ENCODE data around the gene NHS. TPM values are rescaled to one million over a fixed set of nuclear protein-coding genes. Genes with fewer than 3 reads are reported as not detected.
A peak's percentile ranks its signal among the peaks of the same experiment; 100 is the strongest.

The NHS gene
- total RNA-seq, 1 donor from 2014 or later = 2.5 TPM

DNA sequence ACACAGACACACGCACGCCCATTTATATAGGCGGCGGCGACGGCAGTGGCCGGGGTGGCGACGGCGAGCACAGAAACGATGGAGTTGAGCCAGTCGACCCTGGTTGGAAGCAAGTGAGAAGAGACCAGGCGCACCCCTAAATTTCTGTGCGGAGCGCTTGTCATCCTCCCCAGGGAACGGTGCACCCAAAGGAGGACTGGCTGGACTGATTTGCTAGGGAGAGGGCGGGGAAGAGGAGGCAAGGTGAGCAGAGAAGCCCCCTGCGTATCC, 302 bp downstream of the NHS start:
- Histone ChIP-seq H3K27ac (no peak overlapping the region), H3K4me3 (peak overlapping the region; percentile 52), H3K27me3 (no peaks in the 10 kb centered on the region), H3K4me1 (no peaks in the 10 kb centered on the region), H3K36me3 (no peaks in the 10 kb centered on the region), H3K9me3 (no peaks in the 10 kb centered on the region)
- TF ChIP-seq, protein P1, sequence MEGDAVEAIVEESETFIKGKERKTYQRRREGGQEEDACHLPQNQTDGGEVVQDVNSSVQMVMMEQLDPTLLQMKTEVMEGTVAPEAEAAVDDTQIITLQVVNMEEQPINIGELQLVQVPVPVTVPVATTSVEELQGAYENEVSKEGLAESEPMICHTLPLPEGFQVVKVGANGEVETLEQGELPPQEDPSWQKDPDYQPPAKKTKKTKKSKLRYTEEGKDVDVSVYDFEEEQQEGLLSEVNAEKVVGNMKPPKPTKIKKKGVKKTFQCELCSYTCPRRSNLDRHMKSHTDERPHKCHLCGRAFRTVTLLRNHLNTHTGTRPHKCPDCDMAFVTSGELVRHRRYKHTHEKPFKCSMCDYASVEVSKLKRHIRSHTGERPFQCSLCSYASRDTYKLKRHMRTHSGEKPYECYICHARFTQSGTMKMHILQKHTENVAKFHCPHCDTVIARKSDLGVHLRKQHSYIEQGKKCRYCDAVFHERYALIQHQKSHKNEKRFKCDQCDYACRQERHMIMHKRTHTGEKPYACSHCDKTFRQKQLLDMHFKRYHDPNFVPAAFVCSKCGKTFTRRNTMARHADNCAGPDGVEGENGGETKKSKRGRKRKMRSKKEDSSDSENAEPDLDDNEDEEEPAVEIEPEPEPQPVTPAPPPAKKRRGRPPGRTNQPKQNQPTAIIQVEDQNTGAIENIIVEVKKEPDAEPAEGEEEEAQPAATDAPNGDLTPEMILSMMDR (IDR thresholded peaks at IDR 0.05) = no peak
- no peak for ATAC-seq
- DNase-seq = no peak
- intact Hi-C loops (cut with DNase I) = no loop called here

DNA sequence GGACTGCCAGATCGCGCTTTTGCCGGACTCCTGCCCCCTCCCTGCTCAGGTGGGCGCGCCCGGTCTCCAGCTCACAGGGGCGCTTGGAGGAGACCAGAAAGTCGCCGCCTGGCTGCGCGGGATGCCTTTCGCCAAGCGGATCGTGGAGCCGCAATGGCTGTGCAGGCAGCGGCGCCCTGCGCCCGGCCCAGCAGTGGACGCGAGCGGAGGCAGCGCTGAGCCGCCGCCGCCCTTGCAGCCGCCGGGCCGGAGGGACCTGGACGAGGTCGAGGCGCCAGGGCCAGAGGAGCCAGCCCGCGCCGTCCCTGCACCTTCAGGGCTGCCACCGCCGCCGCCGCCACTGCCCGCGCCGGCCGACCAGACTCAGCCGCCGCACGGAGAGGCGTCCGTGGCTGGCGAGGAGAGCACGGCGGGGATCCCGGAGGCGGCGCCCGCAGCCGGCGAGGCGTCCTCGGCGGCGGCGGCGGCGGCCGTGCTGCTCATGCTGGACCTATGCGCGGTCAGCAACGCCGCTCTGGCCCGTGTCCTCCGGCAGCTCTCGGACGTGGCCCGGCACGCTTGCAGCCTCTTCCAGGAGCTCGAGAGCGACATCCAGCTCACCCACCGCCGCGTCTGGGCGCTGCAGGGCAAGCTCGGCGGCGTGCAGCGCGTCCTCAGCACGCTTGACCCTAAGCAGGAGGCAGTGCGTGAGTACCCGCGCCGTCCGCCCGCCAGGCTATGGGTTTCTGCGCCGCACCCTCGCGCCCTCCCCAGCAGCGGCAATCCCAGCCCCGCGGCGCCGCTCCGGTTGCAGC, 834 bp downstream of the NHS start:
- TF ChIP-seq, protein P1 (IDR thresholded peaks at IDR 0.05) = no peak
- intact Hi-C loops (cut with DNase I) = no loop called here
- no peaks in the 10 kb centered on the region for H3K27me3 ChIP-seq
- H3K27ac ChIP-seq = no peak overlapping the region
- DNase-seq (peak; percentile 64), ATAC-seq (peak; percentile 49)
- no peaks in the 10 kb centered on the region for H3K36me3 ChIP-seq
- H3K4me1 ChIP-seq = no peaks in the 10 kb centered on the region
- no peaks in the 10 kb centered on the region for H3K9me3 ChIP-seq
- peak overlapping the region; percentile 52 for H3K4me3 ChIP-seq

DNA sequence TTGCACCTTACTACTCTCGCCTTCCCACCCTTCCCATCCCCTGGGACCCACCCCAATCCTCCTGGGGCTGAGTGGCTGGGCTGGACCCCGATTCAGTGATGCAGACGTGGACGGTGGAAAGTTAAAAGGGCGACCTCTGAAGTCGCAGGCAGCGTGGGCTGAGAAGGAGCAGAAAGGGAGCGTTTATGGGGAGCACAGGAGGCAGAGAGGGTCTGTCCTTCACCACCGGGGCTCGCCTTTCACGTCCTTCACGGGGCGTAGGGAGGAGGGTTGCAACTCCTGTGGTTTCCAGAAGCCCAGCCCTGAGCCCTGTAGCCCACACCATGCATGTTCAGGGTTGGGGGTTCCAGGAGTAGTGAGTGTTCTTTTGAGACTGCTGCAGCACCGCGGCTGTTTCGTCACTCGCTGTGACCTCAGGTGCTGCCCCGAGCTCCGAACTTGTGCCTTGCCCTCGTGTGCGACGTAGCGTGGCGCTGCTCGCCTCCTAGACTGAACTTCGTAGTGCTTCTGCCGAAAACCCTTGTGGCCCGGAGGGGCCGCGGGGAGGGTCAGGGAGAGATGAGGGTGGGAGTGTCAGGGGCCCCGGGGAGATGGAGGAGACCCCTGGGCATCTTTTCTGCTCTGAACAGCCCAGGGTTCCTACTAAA, 1.6 kb downstream of the NHS start:
- Histone ChIP-seq H3K36me3 (no peaks in the 10 kb centered on the region), H3K27me3 (no peaks in the 10 kb centered on the region), H3K9me3 (no peaks in the 10 kb centered on the region), H3K4me3 (peak overlapping the region; percentile 52), H3K4me1 (no peaks in the 10 kb centered on the region), H3K27ac (no peak overlapping the region)
- TF ChIP-seq, protein P1 (IDR thresholded peaks at IDR 0.05) = no peak
- DNase-seq = no peak
- intact Hi-C loops (cut with DNase I) = no loop called here
- no peak for ATAC-seq

DNA sequence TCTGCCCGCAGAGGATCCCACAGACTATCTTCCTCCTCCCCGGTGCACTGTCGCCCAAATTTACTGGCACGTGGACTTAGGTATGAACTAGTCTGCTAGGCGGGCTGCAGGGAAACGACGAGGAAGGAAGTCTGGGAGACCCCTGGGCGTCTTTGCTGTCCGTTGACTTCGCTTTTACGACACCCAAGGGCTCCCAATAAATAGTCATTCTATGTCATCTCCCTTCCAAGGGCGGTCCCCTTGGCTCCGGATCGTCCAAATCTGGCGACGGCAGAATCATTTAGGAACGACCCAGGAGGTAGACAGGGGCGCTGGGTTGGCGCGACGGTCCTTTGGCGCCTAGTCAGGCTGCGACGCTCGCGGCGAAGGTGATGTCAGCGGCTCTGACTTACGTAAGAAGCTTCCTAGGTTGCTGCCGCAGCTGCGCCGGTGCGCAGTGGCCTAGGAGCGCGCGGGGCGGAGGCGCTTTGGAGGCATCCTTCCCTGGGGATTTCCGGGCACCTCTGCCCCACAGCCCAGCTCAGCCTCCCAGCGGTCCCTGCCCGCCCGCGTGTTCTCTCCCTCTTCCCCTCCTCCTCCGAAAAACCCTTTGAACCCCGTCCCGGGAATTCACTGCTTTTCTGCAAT, 2.2 kb downstream of the NHS start:
- Histone ChIP-seq H3K4me3 (peak overlapping the region; percentile 52), H3K27me3 (no peaks in the 10 kb centered on the region), H3K9me3 (no peaks in the 10 kb centered on the region), H3K36me3 (no peaks in the 10 kb centered on the region), H3K4me1 (no peaks in the 10 kb centered on the region), H3K27ac (no peak overlapping the region)
- intact Hi-C loops (cut with DNase I) = no loop called here
- peak; percentile 63 for DNase-seq
- ATAC-seq = peak; percentile 53
- TF ChIP-seq, protein P1 (IDR thresholded peaks at IDR 0.05) = no peak

DNA sequence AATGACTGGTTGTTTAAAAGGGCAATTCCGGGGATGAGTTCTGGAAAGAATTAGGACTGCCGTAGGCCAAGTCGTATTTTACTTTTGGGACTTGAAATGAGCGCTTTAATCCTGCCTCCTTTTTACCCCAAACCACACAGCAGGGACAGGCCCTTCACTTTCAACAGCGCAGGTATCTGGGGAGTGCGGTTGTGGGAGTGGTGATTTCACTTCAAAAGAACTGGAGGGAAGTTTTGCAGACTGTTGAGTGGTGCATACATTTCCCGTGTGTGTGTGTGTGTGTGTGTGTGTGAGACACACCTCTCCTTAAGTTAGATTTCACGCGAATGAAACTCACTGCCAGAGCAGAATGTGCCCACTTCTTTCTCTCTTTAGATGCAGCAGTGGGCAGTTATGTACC, 2.8 kb downstream of the NHS start:
- no peaks in the 10 kb centered on the region for H3K9me3 ChIP-seq
- H3K36me3 ChIP-seq = no peaks in the 10 kb centered on the region
- intact Hi-C loops (cut with DNase I) = no loop called here
- H3K4me1 ChIP-seq = no peaks in the 10 kb centered on the region
- no peak overlapping the region for H3K27ac ChIP-seq
- ATAC-seq = no peak
- DNase-seq = no peak
- peak overlapping the region; percentile 52 for H3K4me3 ChIP-seq
- no peaks in the 10 kb centered on the region for H3K27me3 ChIP-seq
- TF ChIP-seq, protein P1 (IDR thresholded peaks at IDR 0.05) = no peak

All from upper lobe of right lung (tissue), 1 donor.